Natural killer cell treated with Interleukin-12 subunit alpha and Interleukin-12 subunit beta and Interleukin-15 and Interleukin-18, amount 100 ng/mL, for 72 hours (primary cell): ENCODE data around the gene PSMC4. TPM values are rescaled to one million over a fixed set of nuclear protein-coding genes. Genes with fewer than 3 reads are reported as not detected.

Experiments used
- ATAC-seq, 2 donors: fragments of 150-1000 bp; cut with Tn5 transposase in 1 of 2; sonication (Bioruptor Pico), chemical (Tn5 transposase) in 1 of 2; 2 replicates each; pipeline ENCODE4 v1.10.0; 2021
- DNase-seq: peaks from one replicate; pipeline ENCODE4 v3.0.0; 2022; ENCODE audit warnings: low spot score
- H3K27ac Mint-ChIP-seq, 2 donors: 1 replicate in 1 of 2; 2 replicates in 1 of 2; pipeline ENCODE4 v1.8.0; 2022; ENCODE audit warnings: mixed read lengths in 2 of 2, mild to moderate bottlenecking in 1 of 2, moderate library complexity in 1 of 2
- H3K27me3 Mint-ChIP-seq, 2 donors: 1 replicate in 1 of 2; 2 replicates in 1 of 2; pipeline ENCODE4 v1.8.0; 2022; ENCODE audit warnings: mixed read lengths in 2 of 2
- H3K36me3 Mint-ChIP-seq: one replicate; pipeline ENCODE4 v1.8.0; 2022; ENCODE audit warnings: mixed read lengths
- H3K4me1 Mint-ChIP-seq, 2 donors: 1 replicate in 1 of 2; 2 replicates in 1 of 2; pipeline ENCODE4 v1.8.0; 2022; ENCODE audit warnings: low read depth in 2 of 2, mixed read lengths in 2 of 2, mild to moderate bottlenecking in 1 of 2
- H3K4me3 Mint-ChIP-seq: one replicate; pipeline ENCODE4 v1.8.0; 2022; ENCODE audit warnings: mixed read lengths
- H3K9me3 Mint-ChIP-seq: 2 replicates; pipeline ENCODE4 v1.8.0; 2022; ENCODE audit warnings: mixed read lengths
- total RNA-seq, 2 donors: library from RNA; stranded (reverse); gene quantifications; one replicate each; pipeline ENCODE4 v1.2.3, GENCODE V29; 2022

PSMC4 gene
- total RNA-seq, 2 donors from 2014 or later = 163 to 165 TPM

DNA sequence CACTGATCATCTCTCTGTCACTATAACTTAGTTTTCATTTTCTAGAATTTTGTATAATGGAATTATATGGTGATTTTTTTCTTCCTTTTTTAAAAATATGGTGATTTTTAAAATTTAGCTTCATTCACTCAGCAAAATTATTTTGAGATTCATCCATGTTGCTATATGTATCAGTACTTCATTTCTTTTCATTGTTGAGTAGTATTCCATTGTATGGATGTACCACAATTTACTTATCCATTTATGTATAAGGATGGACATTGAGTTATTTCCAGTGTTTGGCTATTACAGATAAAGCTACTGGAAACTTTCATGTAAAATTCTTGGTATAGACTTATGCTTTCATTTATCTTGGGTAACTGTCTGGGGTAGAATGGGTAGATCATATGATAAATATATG lies 38.7 kb downstream of the PSMC4 start:
- H3K36me3 Mint-ChIP-seq = peaks cover 68% of the 10 kb centered on the region
- DNase-seq (no peak), ATAC-seq (no peak)
- peaks cover 13% of the 10 kb centered on the region for H3K9me3 Mint-ChIP-seq
- no peaks in the 10 kb centered on the region for H3K4me1 Mint-ChIP-seq
- H3K4me3 Mint-ChIP-seq = no peak overlapping the region
- no peak overlapping the region for H3K27ac Mint-ChIP-seq
- H3K27me3 Mint-ChIP-seq = no peaks in the 10 kb centered on the region

DNA sequence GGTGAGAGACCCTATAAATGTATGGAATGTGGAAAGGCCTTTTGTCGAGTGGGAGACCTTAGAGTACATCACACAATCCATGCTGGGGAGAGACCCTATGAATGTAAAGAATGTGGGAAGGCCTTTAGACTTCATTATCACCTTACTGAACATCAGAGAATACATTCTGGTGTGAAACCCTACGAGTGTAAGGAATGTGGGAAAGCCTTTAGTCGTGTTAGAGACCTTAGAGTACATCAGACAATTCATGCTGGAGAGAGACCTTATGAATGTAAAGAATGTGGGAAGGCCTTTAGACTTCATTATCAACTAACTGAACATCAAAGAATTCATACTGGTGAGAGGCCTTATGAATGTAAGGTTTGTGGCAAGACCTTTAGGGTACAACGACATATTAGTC lies 43.0 kb downstream of the PSMC4 start:
- H3K4me3 Mint-ChIP-seq = no peak overlapping the region
- ATAC-seq = no peak
- peaks cover 60% of the 10 kb centered on the region for H3K36me3 Mint-ChIP-seq
- peaks cover 18% of the 10 kb centered on the region for H3K9me3 Mint-ChIP-seq
- H3K4me1 Mint-ChIP-seq = no peaks in the 10 kb centered on the region
- H3K27me3 Mint-ChIP-seq = no peaks in the 10 kb centered on the region
- no peak for DNase-seq
- no peak overlapping the region for H3K27ac Mint-ChIP-seq

GRCh38 chr19:40023969-40024368 lies 53.0 kb downstream of the PSMC4 start:
- DNase-seq (no peak), ATAC-seq (no peak)
- H3K27ac Mint-ChIP-seq = no peak overlapping the region
- no peaks in the 10 kb centered on the region for H3K4me1 Mint-ChIP-seq
- peaks cover 36% of the 10 kb centered on the region for H3K9me3 Mint-ChIP-seq
- no peaks in the 10 kb centered on the region for H3K27me3 Mint-ChIP-seq
- no peak overlapping the region for H3K4me3 Mint-ChIP-seq
- H3K36me3 Mint-ChIP-seq = peaks cover 62% of the 10 kb centered on the region

DNA sequence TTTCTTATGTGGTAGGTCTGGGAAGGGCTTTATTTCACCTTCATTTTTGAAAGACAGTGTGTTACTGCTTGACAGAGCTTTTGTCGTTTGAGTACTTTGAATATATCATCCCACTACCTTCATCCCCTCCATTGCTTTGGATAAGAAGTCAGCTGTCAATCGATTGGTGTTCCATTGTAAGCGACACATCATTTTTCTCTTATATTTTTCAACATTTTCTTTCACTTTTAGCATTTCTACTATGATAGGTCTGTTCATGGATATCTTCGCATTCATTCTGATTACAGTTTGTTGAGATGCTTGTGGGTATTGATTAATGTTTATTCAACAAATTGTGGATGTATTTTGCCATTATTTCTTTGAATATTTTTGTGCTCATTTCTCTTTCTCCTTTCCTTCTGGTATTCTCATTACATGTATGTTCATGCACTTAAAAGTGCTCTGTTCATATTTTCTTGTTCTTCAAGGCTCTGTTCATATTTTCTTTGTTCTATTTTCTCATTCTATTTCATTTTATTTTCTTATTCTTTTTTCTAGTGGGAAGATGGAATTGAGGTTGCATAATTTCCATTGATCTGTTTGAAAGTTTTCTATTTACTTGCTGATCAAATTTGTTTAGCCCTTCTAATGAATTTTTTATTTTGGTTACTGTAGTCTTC lies 55.1 kb downstream of the PSMC4 start:
- peaks cover 64% of the 10 kb centered on the region for H3K36me3 Mint-ChIP-seq
- H3K4me1 Mint-ChIP-seq = no peaks in the 10 kb centered on the region
- no peak overlapping the region for H3K27ac Mint-ChIP-seq
- H3K27me3 Mint-ChIP-seq = no peaks in the 10 kb centered on the region
- peaks cover 36% of the 10 kb centered on the region for H3K9me3 Mint-ChIP-seq
- ATAC-seq (no peak), DNase-seq (no peak)
- H3K4me3 Mint-ChIP-seq = no peak overlapping the region

- H3K27me3 Mint-ChIP-seq = no peaks in the 10 kb centered on the region
- H3K9me3 Mint-ChIP-seq = peaks cover 36% of the 10 kb centered on the region
Observed at GRCh38 chr19:40026597-40026970, 55.6 kb downstream of the PSMC4 start.

More at GRCh38 chr19:40026597-40026970, 55.6 kb downstream of the PSMC4 start:
- Mint-ChIP-seq H3K27ac (no peak overlapping the region), H3K36me3 (peaks cover 64% of the 10 kb centered on the region), H3K4me3 (no peak overlapping the region), H3K4me1 (no peaks in the 10 kb centered on the region)
- no peak for ATAC-seq
- no peak for DNase-seq

Other genes starting within 250 kb of the PSMC4 start
- 10 to 100 TPM in 1 of 2 donors, under 1 TPM in 1; 0.64 to 19.2 TPM for gene CLC, start 233.1 kb upstream of the PSMC4 start, total RNA-seq
- gene LEUTX, start 192.3 kb upstream of the PSMC4 start, total RNA-seq = not detected
- 10 to 100 TPM in 1 of 2 donors, 1 to 10 TPM in 1; 7.5 to 10.5 TPM for gene DYRK1B, start 137.0 kb upstream of the PSMC4 start, total RNA-seq
- 100 to 1,000 TPM; 304 to 505 TPM for gene FBL, start 124.8 kb upstream of the PSMC4 start, total RNA-seq
- gene FCGBP, start 36.5 kb upstream of the PSMC4 start, total RNA-seq = 1 to 10 TPM; 3.4 to 6.6 TPM
- 1 to 10 TPM; 3.7 to 7.4 TPM for gene ZNF546, start 25.9 kb downstream of the PSMC4 start, total RNA-seq
- 10 to 100 TPM; 30.7 to 35.2 TPM for gene ZNF780B, start 85.1 kb downstream of the PSMC4 start, total RNA-seq
- gene ZNF780A, start 119.8 kb downstream of the PSMC4 start, total RNA-seq = 10 to 100 TPM; 24.2 to 26.3 TPM
- gene MAP3K10, start 220.3 kb downstream of the PSMC4 start, total RNA-seq = 10 to 100 TPM; 13.2 to 28.4 TPM
- not detected for gene TTC9B, start 247.2 kb downstream of the PSMC4 start, total RNA-seq